ENCODE measurements around the gene BICDL1.

GRCh38 chr12:120098756-120099470 lies 109.9 kb downstream of the BICDL1 start:
- no peak for TF ChIP-seq CTCF (IDR thresholded peaks at IDR 0.05)
- TF ChIP-seq POLR2A (IDR thresholded peaks at IDR 0.05): no peak
